ENCODE measurements around the gene ZBTB7C.

Gene ZBTB7C

GRCh38 chr18:48161911-48162698 is 247.1 kb downstream of the ZBTB7C start:
- peak; percentile 2 for DNase-seq

- peak; percentile 71 for DNase-seq
Measured at GRCh38 chr18:48161191-48161910, 247.8 kb downstream of the ZBTB7C start.

GRCh38 chr18:48160622-48161021 is 248.6 kb downstream of the ZBTB7C start:
- DNase-seq = no peak

- no peak for DNase-seq
Measured at GRCh38 chr18:48159816-48160215, 249.4 kb downstream of the ZBTB7C start.

- no peak for DNase-seq
Measured at GRCh38 chr18:48158721-48159120, 250.5 kb downstream of the ZBTB7C start.

GRCh38 chr18:48157956-48158355 is 251.2 kb downstream of the ZBTB7C start:
- DNase-seq = no peak

- DNase-seq = no peak
Measured at GRCh38 chr18:48155856-48156255, 253.3 kb downstream of the ZBTB7C start.

GRCh38 chr18:48154828-48155227 is 254.4 kb downstream of the ZBTB7C start:
- no peak for DNase-seq

- peak; percentile 18 for DNase-seq
Measured at GRCh38 chr18:48153613-48154481, 255.3 kb downstream of the ZBTB7C start.

- DNase-seq = no peak
Measured at GRCh38 chr18:48152549-48152948, 256.6 kb downstream of the ZBTB7C start.

- DNase-seq = no peak
Measured at GRCh38 chr18:48151421-48152065, 257.6 kb downstream of the ZBTB7C start.

GRCh38 chr18:48149020-48149685 is 260.0 kb downstream of the ZBTB7C start:
- no peak for DNase-seq

- no peak for DNase-seq
Measured at GRCh38 chr18:48142994-48143393, 266.2 kb downstream of the ZBTB7C start.

- DNase-seq = no peak
Measured at GRCh38 chr18:48142353-48142752, 266.8 kb downstream of the ZBTB7C start.

GRCh38 chr18:48140731-48141130 is 268.5 kb downstream of the ZBTB7C start:
- DNase-seq = no peak

GRCh38 chr18:48139431-48140347 is 269.5 kb downstream of the ZBTB7C start:
- no peak for DNase-seq

- DNase-seq = no peak
Measured at GRCh38 chr18:48138660-48139430, 270.3 kb downstream of the ZBTB7C start.

GRCh38 chr18:48138210-48138609 is 271.0 kb downstream of the ZBTB7C start:
- DNase-seq = no peak

GRCh38 chr18:48137374-48138081 is 271.7 kb downstream of the ZBTB7C start:
- DNase-seq = no peak
